OCI-LY3 (cell line): ENCODE data around the gene MYO5A.

ENCODE experiments used
- EZH2phosphoT487 ChIP-seq: fragments of 200-600 bp; shearing (Covaris generic); IDR thresholded peaks from 2 replicates; pipeline ENCODE4 v1.6.1; 2018; ENCODE audit warnings: antibody characterized with exemption, mixed run types, low read depth
- TF ChIP-seq, protein P1 (sequence below): fragments of 200-600, 300-600 bp; sonication (generic); IDR thresholded peaks from 2 replicates; pipeline ENCODE4 v1.5.1; 2014; ENCODE audit warnings: antibody characterized with exemption, low read length, low read depth

DNA sequence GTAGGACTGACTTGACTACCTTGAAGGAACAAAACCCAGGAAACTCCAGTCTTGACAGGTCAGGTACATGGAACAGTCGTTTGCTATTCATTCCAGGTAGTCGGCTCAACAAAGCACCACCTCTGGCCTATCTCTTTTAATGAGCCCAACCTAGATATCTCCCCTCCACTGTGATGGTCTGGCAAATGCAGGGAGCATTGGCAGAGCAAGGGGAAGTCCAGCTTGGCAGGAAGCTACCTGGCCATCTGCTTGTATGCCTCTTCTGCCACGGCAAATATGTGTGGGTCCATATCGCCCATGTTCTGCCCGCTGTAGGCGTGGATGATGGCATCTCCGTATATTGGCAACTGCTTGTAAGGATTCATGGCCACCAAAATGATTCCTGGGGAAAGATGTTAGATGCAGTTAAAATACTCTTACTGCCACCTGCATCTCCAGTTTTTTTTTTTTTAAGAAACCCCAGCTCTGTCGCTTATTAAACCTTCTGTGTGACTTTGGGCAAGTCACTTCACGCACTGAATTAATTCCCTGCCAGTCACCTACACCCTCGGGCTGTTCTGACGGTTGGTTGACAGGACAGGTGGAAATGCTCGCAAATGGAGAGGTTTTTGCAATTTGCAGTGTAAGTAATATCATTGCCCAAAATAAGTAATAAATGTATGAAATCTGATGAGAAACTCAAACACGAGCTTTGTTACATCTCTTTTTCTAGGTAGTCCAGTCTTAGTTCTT lies 249.9 kb downstream of the MYO5A start:
- TF ChIP-seq EZH2phosphoT487, result no peak
- TF ChIP-seq, protein P1, sequence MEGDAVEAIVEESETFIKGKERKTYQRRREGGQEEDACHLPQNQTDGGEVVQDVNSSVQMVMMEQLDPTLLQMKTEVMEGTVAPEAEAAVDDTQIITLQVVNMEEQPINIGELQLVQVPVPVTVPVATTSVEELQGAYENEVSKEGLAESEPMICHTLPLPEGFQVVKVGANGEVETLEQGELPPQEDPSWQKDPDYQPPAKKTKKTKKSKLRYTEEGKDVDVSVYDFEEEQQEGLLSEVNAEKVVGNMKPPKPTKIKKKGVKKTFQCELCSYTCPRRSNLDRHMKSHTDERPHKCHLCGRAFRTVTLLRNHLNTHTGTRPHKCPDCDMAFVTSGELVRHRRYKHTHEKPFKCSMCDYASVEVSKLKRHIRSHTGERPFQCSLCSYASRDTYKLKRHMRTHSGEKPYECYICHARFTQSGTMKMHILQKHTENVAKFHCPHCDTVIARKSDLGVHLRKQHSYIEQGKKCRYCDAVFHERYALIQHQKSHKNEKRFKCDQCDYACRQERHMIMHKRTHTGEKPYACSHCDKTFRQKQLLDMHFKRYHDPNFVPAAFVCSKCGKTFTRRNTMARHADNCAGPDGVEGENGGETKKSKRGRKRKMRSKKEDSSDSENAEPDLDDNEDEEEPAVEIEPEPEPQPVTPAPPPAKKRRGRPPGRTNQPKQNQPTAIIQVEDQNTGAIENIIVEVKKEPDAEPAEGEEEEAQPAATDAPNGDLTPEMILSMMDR, result no peak
